Hepatocyte (in vitro differentiated cells): ENCODE data around the gene MYLK2.

Experiments
- EZH2 ChIP-seq: fragments of 200-600 bp; sonication (generic); IDR thresholded peaks from 2 replicates; pipeline ENCODE4 v1.6.1; 2016; ENCODE audit warnings: antibody characterized with exemption, mild to moderate bottlenecking, borderline replicate concordance
- TF ChIP-seq, protein P1 (sequence below): fragments of 200-600 bp; sonication (generic); IDR thresholded peaks from 2 replicates; pipeline ENCODE4 v1.5.1; 2016; ENCODE audit warnings: antibody characterized with exemption, mild to moderate bottlenecking; ENCODE audit not compliant: poor library complexity

- TF ChIP-seq, protein P1, sequence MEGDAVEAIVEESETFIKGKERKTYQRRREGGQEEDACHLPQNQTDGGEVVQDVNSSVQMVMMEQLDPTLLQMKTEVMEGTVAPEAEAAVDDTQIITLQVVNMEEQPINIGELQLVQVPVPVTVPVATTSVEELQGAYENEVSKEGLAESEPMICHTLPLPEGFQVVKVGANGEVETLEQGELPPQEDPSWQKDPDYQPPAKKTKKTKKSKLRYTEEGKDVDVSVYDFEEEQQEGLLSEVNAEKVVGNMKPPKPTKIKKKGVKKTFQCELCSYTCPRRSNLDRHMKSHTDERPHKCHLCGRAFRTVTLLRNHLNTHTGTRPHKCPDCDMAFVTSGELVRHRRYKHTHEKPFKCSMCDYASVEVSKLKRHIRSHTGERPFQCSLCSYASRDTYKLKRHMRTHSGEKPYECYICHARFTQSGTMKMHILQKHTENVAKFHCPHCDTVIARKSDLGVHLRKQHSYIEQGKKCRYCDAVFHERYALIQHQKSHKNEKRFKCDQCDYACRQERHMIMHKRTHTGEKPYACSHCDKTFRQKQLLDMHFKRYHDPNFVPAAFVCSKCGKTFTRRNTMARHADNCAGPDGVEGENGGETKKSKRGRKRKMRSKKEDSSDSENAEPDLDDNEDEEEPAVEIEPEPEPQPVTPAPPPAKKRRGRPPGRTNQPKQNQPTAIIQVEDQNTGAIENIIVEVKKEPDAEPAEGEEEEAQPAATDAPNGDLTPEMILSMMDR, result no peak
- no peak for TF ChIP-seq EZH2
These were observed 44.3 kb downstream of the MYLK2 start for GRCh38 chr20:31863296-31864085.
